HG02970 (cell line): ENCODE results near the gene CD36.

Experiments used
- ATAC-seq: cut with Tn5 transposase; IDR thresholded peaks from one replicate; pipeline ENCODE4 v1.9.1; 2021; ENCODE audit warnings: mild to moderate bottlenecking, moderate library complexity, moderate number of reproducible peaks; ENCODE audit not compliant: unreplicated experiment, low FRiP score

The CD36 gene

GRCh38 chr7:80681272-80681885 lies 42.9 kb downstream of the CD36 start:
- ATAC-seq: no peak

DNA sequence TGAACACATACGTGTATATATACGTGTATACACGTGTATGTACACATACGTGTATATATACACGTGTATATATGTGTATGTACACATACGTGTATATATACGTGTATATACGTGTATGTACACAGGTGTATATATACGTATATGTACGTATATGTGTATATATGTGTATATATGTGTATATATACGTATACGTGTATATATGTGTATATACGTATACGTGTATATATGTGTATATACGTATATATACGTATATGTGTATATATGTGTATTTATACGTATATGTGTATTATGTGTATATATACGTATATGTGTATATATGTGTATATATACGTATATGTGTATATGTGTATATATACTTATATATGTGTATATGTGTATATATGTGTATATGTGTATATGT lies 44.3 kb downstream of the CD36 start:
- no peak for ATAC-seq

DNA sequence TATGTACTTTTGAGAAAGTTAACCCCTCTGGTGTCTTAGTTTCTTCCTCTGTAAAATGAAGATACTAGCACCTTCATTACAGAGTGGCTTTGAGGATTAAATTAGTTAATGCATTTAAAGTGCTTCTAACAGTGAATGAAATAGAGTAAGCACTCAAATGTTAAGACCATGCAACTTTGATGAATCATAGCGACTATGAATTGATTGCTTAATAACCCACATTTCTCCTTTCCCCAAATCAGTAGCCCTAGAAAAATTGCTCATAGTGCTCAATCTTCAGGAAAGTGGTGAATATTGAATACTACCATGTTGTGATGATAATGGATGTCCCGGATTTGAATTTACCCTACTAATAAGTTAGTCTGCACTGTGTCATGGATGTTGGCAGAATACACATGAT lies 48.1 kb downstream of the CD36 start:
- ATAC-seq: no peak

DNA sequence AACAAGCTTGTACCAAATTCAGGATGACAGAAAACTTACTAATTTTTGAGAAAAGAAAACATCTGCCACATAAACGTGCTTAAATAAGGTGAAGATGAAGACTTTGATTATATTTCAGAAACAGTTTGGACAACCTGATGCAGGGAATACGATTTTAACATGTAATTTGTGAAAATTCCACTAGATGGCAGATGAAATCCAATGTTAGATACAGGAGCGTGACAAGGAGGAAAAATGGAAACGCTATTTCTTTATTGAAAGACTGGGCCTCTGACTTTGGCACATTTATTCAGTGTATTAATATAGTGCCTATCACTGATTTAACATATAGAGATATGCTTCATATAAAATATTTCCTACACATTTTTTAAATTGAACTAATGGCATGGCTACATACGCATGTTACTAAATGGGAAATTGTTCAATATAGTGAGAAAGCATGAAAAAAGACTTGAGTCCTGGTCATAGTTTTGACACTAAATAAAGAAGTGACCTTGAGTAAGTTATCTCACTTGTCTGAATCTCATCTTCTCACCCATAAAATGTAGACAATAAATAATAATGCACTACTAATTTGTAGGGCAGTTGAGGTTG lies 60.7 kb downstream of the CD36 start:
- ATAC-seq: no peak

DNA sequence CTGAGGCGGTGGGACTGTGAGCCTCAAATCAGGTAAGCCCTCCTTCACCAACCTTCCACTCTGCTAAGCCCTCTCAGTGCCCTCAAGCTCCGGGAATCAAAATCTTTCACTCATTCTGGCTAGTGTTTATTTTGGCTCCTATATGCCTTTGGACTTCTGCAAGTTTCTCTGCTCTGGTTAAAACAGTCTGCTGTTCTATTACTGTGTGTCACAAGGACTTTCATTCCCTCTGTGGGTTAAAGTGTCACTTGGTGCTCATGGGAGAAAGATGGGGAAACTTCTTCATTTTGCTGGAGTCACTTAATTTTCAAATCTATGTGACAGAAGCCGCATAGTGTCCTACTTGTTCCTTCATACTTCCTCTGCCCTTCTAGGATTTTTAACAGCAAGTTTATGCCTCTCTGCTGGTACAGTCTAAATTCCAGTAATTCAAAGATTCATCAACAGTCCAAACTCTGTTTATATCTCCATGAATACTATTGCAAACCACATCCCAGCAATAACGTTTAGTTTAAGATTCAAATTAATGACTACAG lies 61.3 kb downstream of the CD36 start:
- no peak for ATAC-seq

GRCh38 chr7:80703272-80703671 lies 64.8 kb downstream of the CD36 start:
- ATAC-seq: no peak

GRCh38 chr7:80705130-80705781 lies 66.8 kb downstream of the CD36 start:
- ATAC-seq: no peak

DNA sequence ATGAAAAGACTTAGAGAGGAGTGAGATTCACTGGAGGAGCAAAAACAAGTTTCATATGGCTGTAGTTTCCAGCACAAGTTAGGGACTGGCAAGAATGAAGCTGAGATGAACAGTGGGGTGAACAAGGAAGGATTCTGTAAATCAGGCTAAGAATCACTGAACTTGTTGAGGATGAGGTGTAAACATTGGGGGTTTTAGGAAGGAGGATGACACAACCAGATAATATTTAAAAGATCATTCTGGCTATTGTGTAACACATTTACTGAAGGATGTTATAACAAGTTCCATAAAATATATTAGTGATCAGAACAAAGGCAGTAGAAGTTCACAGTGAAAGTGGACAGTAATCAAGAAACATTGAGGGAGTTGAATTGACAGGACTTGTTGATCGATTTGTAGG lies 68.9 kb downstream of the CD36 start:
- ATAC-seq: no peak

DNA sequence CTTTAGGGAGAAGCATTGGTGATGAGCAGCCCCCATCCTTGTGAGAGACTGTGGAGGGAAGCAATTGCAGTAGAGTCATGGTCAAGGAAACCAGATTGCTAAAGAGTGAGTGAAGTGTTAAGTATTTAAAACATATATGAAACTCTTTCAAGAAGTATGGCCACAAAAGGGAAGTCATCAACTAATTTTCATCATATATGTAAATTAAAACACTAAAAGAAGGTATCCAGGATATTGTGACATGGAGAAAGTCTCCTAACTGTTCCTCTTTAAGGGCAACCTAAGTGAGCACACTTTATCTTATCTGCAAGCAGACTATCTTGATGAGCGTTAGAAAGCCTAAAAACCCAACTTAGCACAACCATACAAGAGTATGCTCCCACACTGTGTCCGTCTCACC lies 69.7 kb downstream of the CD36 start:
- no peak for ATAC-seq

DNA sequence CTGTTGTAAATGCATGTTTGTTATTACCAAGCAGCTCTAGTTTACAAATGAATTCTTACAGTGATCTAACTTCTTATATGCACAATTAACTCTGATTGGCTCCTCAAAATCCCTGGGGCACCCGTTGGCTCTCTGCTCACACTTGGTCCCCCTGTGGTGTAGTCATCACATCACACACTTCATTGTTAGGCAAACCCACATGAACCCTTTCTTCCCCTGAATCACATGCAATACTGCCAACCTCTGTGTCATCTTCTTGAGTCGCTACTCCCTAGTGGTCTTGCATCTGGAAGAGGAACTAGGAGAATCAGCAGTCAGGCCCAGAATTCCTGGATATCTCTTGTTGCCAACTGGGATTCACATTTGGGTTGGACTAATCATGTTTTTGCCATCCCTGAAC lies 73.1 kb downstream of the CD36 start:
- no peak for ATAC-seq

DNA sequence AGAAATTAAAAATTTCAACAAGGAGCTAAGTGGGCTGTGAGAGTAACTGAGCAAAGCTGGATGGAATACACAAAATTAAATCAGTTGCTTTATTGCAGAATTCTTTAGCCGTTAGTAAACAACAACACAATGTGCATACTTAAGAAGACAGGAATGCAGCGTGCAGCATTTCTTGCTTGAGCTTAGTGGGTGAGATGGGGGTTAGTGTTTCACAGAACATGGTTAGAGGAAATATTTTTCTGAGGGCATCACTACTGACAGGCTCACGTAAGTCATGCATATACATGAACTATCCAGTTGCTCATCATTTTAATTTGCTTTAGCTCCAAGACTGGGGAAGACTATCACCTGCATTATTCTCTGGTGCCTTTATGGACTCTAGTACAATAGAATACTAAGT lies 80.8 kb downstream of the CD36 start:
- no peak for ATAC-seq

DNA sequence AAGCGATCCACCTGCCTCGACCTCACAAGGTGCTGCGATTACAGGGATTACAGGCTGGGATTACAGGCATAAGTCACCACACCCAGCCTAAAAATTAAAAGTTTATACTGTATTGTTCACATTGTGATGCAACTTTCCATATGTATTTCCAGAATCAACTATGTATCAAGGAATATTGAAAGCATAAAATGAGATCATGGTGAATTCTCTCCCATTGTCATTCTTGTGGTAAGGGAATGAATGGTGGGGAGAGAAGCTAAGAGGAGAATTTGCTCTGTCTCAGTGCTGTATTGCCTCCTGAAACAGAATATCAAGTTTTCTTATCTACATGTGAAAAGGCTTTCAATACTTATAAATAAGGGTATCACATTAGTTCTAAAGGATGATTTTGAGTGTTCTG lies 81.7 kb downstream of the CD36 start:
- no peak for ATAC-seq

GRCh38 chr7:80721883-80722615 lies 83.6 kb downstream of the CD36 start:
- no peak for ATAC-seq

- no peak for ATAC-seq
These were observed 84.3 kb downstream of the CD36 start for GRCh38 chr7:80722616-80723195.

DNA sequence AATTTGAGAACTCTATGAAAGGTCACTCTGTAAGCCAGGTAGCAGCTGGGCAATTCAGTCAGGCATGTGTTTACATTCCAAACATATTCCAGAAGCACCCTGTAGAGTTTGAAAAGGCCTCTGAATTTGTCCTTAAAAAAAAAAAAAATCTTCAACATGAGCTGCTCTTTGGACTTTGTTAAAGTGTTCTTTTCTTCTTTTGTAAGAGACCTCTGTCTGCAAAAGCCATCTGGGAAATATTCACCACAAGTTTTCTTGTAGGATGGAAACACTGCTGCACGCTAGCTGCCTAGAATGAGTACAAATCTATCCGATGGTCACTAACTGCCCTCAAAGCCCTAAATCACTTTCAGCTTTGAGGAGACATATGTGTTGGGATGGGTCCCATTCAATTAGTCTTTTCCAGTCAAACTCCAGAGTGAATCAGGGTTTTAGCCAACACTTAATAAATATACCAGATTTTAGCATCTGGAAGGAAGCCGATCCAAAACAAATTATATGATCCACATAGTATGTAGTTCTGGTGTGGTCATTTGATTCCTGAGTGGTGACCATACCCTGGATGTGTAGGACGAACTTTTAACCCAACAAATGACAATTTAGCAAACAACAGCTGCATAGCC lies 85.9 kb downstream of the CD36 start:
- ATAC-seq: no peak

GRCh38 chr7:80725181-80725611 lies 86.8 kb downstream of the CD36 start:
- no peak for ATAC-seq
